ENCODE results near the gene RBM47. TPM values are rescaled to one million over a fixed set of nuclear protein-coding genes. Genes with fewer than 3 reads are reported as not detected.

The RBM47 gene
- total RNA-seq, 1 experiment from 2014 or later, result 70.3 TPM

DNA sequence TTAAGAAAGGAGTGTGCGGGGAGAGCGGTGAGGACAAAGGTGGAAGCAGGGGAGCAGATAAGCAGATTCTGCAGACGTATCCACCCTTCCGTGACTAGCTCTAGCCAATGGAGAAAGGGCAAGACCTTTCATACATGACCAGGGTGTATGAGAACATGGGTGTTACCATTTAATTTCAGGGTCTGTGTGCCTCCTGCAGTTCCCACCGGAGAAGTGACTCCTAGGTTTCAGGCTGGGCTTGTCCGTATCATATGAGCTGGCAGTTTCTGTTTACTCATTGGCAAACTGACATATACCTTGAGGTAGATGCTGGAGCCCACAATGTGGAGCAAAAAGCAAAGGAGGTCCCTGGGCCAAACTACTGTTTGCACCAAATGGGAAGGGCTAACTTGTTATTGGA, 6.8 kb downstream of the RBM47 start:
- Histone ChIP-seq H3K79me2 (ENCODE audit: insufficient read depth, low read length) (peaks cover 65% of the 10 kb centered on the region; the same call in 1 of the 2 replicates), H4K8ac (replicated peaks; ENCODE audit: insufficient read length, low read depth, low read length) (no peak overlapping the region), H4K91ac (ENCODE audit: insufficient read length, low read depth, low read length) (no peak overlapping the region), H3K18ac (ENCODE audit: insufficient read length, low read depth, low read length) (peak overlapping the region; percentile 8), H3K4me2 (ENCODE audit: insufficient read depth, insufficient read length, low read length) (no peak overlapping the region), H2BK12ac (ENCODE audit: insufficient read length, low read depth, low read length) (no peak overlapping the region), H3K4ac (ENCODE audit: low read depth, low read length) (no peak overlapping the region), H2BK20ac (ENCODE audit: low read depth, low read length, poor library complexity, severe bottlenecking) (no peak overlapping the region), H2BK15ac (ENCODE audit: low read depth, low read length) (no peak overlapping the region), H2BK5ac (ENCODE audit: insufficient read length, low read length) (no peak overlapping the region), H3K23ac (ENCODE audit: insufficient read length, low read depth, low read length) (no peak overlapping the region), H4K20me1 (ENCODE audit: control insufficient read depth, insufficient read depth, insufficient read length) (no peaks in the 10 kb centered on the region), H4K5ac (ENCODE audit: insufficient read length, low read depth, low read length) (no peak overlapping the region), H3K27ac (ENCODE audit: insufficient read length, low read depth, low read length) (no peak overlapping the region), H3K23me2 (ENCODE audit: insufficient read length, low read depth, low read length, poor library complexity, severe bottlenecking) (no peaks in the 10 kb centered on the region), H3K4me1 (ENCODE audit: insufficient read depth, low read length) (peaks cover 26% of the 10 kb centered on the region; the same call in 1 of the 2 replicates), H3K27me3 (ENCODE audit: insufficient read depth, low read length) (no peaks in the 10 kb centered on the region), H3K9me3 (ENCODE audit: control insufficient read depth, low read depth, low read length) (no peaks in the 10 kb centered on the region), H2AK5ac (ENCODE audit: insufficient read length, low read length) (no peak overlapping the region), H3T11ph (ENCODE audit: low read length) (no peak overlapping the region), H3K79me1 (ENCODE audit: insufficient read depth, low read depth, low read length, poor library complexity, severe bottlenecking) (peaks cover 3% of the 10 kb centered on the region), H2AFZ (ENCODE audit: low read length) (no peak overlapping the region), H3K56ac (ENCODE audit: insufficient read length, low read depth, low read length) (no peak overlapping the region), H2BK120ac (ENCODE audit: low read depth, low read length, poor library complexity, severe bottlenecking) (no peak overlapping the region), H3K14ac (ENCODE audit: insufficient read depth, low read length) (no peak overlapping the region), H3K9ac (ENCODE audit: extremely low read depth, insufficient read length, low read length) (no peak overlapping the region)
- DNase-seq, result no peak
- Mint-ChIP-seq H3K27me3 (ENCODE audit: low read depth) (no peaks in the 10 kb centered on the region), H3K36me3 (ENCODE audit: insufficient read depth in 1 of 3, low read depth in 3 of 3) (peaks cover 9 to 35% (median 17%) of the 10 kb centered on the region in 3 experiments), H3K4me3 (no peak overlapping the region), H3K4me1 (peaks cover 52 to 59% of the 10 kb centered on the region in 2 experiments), H3K27ac (peak overlapping the region; percentile 22 to 73 (median 72); a peak in 3 of 7 replicates), H3K9me3 (no peaks in the 10 kb centered on the region; a peak in 1 of 5 replicates)
- WGBS (ENCODE audit: extremely low coverage, insufficient read length, low lambda C conversion rate), result no CpG with 5 or more reads among the region's 6 CpGs
- TF ChIP-seq, protein P1, sequence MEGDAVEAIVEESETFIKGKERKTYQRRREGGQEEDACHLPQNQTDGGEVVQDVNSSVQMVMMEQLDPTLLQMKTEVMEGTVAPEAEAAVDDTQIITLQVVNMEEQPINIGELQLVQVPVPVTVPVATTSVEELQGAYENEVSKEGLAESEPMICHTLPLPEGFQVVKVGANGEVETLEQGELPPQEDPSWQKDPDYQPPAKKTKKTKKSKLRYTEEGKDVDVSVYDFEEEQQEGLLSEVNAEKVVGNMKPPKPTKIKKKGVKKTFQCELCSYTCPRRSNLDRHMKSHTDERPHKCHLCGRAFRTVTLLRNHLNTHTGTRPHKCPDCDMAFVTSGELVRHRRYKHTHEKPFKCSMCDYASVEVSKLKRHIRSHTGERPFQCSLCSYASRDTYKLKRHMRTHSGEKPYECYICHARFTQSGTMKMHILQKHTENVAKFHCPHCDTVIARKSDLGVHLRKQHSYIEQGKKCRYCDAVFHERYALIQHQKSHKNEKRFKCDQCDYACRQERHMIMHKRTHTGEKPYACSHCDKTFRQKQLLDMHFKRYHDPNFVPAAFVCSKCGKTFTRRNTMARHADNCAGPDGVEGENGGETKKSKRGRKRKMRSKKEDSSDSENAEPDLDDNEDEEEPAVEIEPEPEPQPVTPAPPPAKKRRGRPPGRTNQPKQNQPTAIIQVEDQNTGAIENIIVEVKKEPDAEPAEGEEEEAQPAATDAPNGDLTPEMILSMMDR (conservative IDR thresholded peaks at IDR 0.05), result no peak

Data from H9 (cell line).